ENCODE results near the gene MYMK.
"Not testable (repeated sequence)": the region's sequence is repeated elsewhere in the genome, so short reads cannot be mapped to it uniquely, and the experiment has no call there.

Gene MYMK, protein sequence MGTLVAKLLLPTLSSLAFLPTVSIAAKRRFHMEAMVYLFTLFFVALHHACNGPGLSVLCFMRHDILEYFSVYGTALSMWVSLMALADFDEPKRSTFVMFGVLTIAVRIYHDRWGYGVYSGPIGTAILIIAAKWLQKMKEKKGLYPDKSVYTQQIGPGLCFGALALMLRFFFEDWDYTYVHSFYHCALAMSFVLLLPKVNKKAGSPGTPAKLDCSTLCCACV

DNA sequence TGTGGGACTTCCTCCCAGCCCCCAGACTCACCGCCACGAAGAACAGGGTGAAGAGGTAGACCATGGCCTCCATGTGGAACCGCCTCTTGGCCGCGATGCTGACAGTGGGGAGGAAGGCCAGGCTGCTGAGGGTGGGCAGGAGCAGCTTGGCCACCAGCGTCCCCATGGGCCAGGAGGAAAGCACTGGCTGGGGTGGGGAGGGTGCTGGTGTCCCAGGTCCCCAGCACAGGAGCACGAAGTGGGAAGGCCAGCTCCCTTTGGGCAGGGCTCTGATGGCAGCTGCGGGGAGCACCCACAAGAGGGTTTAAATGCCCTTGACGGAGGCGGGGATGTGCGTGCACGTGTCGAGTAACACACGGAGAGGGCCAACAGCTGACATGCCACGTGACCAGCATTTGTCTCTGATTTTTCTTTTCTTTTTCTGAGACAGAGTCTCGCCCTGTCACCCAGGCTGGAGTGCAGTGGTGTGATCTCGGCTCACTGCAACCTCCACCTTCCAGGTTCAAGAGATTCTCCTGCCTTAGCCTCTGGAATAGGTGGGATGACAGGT, at the start of gene MYMK:
MYMK (minus strand) TSS at position 281 of the 550 bp plus-strand sequence; CDS start at position 166, 115 bp downstream.
- no peak for DNase-seq

GRCh38 chr9:133573791-133574515, 49.2 kb upstream of the MYMK start:
- DNase-seq, result no peak

- DNase-seq, result no peak
These were observed 48.1 kb upstream of the MYMK start for GRCh38 chr9:133572821-133573361.

- no peak for DNase-seq
These were observed 47.3 kb upstream of the MYMK start for GRCh38 chr9:133571896-133572595.

- DNase-seq, result no peak
These were observed 46.7 kb upstream of the MYMK start for GRCh38 chr9:133571391-133571890.

- DNase-seq, result no peak
These were observed 45.9 kb upstream of the MYMK start for GRCh38 chr9:133570691-133571080.

- no peak for DNase-seq
These were observed 45.3 kb upstream of the MYMK start for GRCh38 chr9:133569891-133570690.

DNA sequence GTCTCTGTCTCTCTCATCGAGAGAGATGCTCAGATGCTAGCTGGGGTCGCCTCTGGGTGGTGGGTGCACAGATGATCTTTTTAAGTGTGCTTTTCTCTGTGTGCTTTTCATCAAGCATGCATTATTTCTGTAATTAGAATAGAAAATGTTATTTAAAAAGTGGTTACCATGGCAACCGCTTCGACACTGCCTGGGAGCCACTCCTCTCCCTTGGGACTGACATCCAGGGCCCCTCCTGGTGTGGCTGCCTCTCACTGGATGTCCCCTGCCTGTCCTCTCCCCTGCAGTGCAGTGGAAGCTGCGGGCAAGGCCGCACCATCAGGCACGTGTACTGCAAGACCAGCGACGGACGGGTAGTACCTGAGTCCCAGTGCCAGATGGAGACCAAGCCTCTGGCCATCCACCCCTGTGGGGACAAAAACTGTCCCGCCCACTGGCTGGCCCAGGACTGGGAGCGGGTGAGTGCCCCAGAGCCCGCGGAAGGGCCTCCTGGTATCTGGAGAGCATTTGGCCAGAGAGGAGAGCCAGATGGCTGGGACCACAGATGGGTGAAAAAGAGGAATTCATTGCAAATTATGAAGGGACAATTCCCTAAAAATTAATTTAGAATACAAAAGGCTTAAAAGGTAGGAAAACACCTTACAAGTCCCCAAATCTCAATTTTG, 44.5 kb upstream of the MYMK start:
- no peak for DNase-seq

GRCh38 chr9:133568186-133568585, 43.4 kb upstream of the MYMK start:
- no peak for DNase-seq

GRCh38 chr9:133566817-133567216, 42.1 kb upstream of the MYMK start:
- no peak for DNase-seq

DNA sequence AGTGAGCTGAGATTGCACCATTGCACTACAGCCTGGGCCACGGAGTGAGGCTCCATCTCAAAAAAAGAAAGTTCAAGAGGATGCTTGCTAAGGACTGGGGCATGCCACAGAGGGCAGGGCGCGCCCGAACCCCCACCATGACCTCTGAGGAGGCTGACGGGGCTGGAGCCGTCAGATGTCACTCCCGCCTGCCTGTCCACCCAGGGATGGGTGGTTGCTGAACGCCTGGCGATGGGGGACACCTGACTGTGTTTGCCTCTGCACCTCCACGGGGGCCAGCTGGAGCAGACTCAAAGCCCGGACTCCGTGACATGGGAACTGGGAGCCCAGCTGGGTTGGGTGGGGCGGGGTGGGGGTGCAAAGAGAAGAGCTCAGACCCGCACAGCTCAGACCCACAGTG, 41.6 kb upstream of the MYMK start:
- no peak for DNase-seq

- DNase-seq, result no peak
These were observed 39.8 kb upstream of the MYMK start for GRCh38 chr9:133564451-133565116.

GRCh38 chr9:133563814-133564213, 39.1 kb upstream of the MYMK start:
- DNase-seq, result not testable (repeated sequence)

DNA sequence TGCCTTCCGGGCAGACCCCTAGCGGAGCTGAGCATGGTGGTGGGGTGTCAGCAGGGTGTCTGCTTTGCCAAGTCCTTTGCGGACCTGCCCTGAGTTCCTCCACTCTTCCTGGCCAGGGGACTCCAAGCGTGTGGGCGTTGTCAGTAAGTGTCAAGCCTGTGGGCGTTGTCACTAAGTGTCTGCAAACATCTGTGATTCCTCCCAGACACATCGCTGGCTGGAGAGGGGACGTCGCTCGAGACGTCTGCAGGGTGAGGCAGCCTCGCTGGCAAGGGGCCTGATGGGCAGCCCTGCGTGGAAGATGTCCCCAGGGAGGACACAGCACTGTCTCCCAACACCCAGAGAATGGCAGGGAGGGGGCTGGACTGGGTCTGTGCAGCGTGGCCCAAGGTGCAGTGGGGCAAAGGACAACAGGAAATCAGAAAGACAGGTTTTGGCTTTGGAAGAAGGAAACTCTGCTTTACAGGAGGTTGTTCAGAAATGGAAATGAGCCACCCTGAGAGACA, 38.6 kb upstream of the MYMK start:
- DNase-seq, result no peak

GRCh38 chr9:133562611-133563290, 38.0 kb upstream of the MYMK start:
- no peak for DNase-seq

DNA sequence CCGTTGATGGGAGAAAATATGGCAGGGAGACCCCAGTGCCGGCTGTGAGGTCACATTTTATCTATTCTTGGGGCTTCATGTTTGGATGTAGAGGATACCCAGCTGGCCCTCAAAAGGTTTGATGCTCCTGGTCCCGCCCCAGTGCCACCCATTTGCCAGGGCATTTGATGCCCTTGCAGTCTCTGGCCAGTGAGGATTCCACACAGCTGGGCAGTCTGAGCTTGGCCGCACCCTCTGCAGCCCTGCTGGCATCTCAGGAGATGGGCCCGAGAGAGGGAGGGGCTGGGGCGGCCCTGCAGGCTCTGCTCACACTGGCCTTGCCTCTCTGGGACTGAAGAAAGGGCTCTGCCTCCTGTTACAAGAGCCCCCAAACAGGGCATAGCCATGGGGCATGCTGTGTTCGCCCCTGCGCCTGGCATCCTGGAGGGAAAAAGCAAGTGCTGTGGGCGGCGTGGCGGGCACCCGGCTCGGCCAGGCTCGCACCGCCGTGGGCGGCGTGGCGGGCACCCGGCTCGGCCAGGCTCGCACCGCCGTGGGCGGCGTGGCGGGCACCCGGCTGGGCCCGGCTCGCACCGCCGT, 37.3 kb upstream of the MYMK start:
- no peak for DNase-seq

DNA sequence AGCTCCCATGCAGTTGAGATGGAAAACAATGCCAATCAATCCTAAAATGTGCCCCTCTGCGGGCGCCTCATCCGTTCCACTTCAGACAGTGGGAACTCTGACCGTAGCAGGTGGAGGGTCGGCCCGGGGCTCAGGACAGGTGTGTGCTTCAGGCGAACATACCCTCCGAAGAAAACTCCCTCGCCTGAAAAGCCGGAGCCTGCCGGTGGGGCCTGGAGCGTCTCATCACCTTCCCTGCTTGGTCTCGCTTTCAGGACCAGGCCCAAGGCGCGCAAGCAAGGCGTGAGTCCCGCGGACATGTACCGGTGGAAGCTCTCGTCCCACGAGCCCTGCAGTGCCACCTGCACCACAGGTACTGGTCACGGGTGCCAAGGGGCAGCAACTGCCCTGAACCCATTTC, 36.2 kb upstream of the MYMK start:
- no peak for DNase-seq

- no peak for DNase-seq
These were observed 35.6 kb upstream of the MYMK start for GRCh38 chr9:133560311-133560710.

- DNase-seq, result no peak
These were observed 33.7 kb upstream of the MYMK start for GRCh38 chr9:133558191-133559126.

Data from CD4-positive, alpha-beta T cell treated with Interleukin-10 for 1 hour (primary cell).